Mesendoderm (in vitro differentiated cells): Measurements from ENCODE around the gene TBC1D1.

Experiments
- DNase-seq: peaks from one replicate; pipeline ENCODE4 v3.0.0; 2013
- H2AK5ac ChIP-seq: 2 replicates; pipeline ENCODE4 v1.6.1; 2013; ENCODE audit warnings: low read length, inconsistent platforms
- H2BK120ac ChIP-seq: 2 replicates; pipeline ENCODE4 v1.6.1; 2013; ENCODE audit warnings: low read depth, mild to moderate bottlenecking, low read length, moderate library complexity, mixed read lengths
- H2BK15ac ChIP-seq: replicated peaks from 2 replicates; pipeline ENCODE4 v1.6.1; 2013; ENCODE audit warnings: low read depth, mild to moderate bottlenecking, moderate library complexity
- H2BK5ac ChIP-seq: 2 replicates; pipeline ENCODE4 v1.6.1; 2013; ENCODE audit warnings: low read length, inconsistent platforms
- H3K18ac ChIP-seq: 2 replicates; pipeline ENCODE4 v1.6.1; 2013; ENCODE audit warnings: mild to moderate bottlenecking, low read length, mixed read lengths
- H3K23ac ChIP-seq: one replicate; pipeline ENCODE4 v1.6.1; 2013; ENCODE audit warnings: low read length
- H3K27ac ChIP-seq: 2 replicates; pipeline ENCODE4 v1.5.1; 2013; ENCODE audit warnings: low read depth, mild to moderate bottlenecking, inconsistent platforms, low read length, moderate library complexity
- H3K27me3 ChIP-seq: 2 replicates; pipeline ENCODE4 v1.6.1; 2013; ENCODE audit warnings: low read length, control low read depth, mild to moderate bottlenecking, inconsistent platforms; ENCODE audit not compliant: insufficient read depth, poor library complexity
- H3K36me3 ChIP-seq: 2 replicates; pipeline ENCODE4 v1.6.1; 2013; ENCODE audit warnings: low read length, inconsistent platforms; ENCODE audit not compliant: control insufficient read depth, insufficient read depth
- H3K4ac ChIP-seq: one replicate; pipeline ENCODE4 v1.6.1; 2013; ENCODE audit warnings: low read depth, mild to moderate bottlenecking, low read length, moderate library complexity
- H3K4me1 ChIP-seq: 2 replicates; pipeline ENCODE4 v1.6.1; 2013; ENCODE audit warnings: low read depth, low read length, inconsistent platforms; ENCODE audit not compliant: control insufficient read depth
- H3K4me2 ChIP-seq: 2 replicates; pipeline ENCODE4 v1.6.1; 2013; ENCODE audit warnings: low read length
- H3K4me3 ChIP-seq: 2 replicates; pipeline ENCODE4 v1.5.1; 2013; ENCODE audit warnings: mild to moderate bottlenecking, low read length
- H3K56ac ChIP-seq: one replicate; pipeline ENCODE4 v1.6.1; 2013; ENCODE audit warnings: low read length
- H3K79me1 ChIP-seq: 2 replicates; pipeline ENCODE4 v1.6.1; 2013; ENCODE audit warnings: low read length, inconsistent platforms
- H3K79me2 ChIP-seq: 2 replicates; pipeline ENCODE4 v1.6.1; 2013; ENCODE audit warnings: mild to moderate bottlenecking, low read length; ENCODE audit not compliant: control insufficient read depth, insufficient read depth
- H3K9ac ChIP-seq: 2 replicates; pipeline ENCODE4 v1.6.1; 2013; ENCODE audit warnings: low read length, inconsistent platforms
- H4K5ac ChIP-seq: one replicate; pipeline ENCODE4 v1.6.1; 2013; ENCODE audit warnings: low read length
- H4K8ac ChIP-seq: one replicate; pipeline ENCODE4 v1.6.1; 2013; ENCODE audit warnings: low read depth, mild to moderate bottlenecking, control low read depth, low read length, moderate library complexity
- WGBS: extraction: QIAGEN DNeasy Blood & Tissue Kit; methylation state at CpG from one replicate; pipeline ENCODE4 v1.1.7; 2013; ENCODE audit warnings: low lambda C conversion rate, missing lambda C conversion rate; ENCODE audit not compliant: insufficient coverage; ENCODE audit errors: extremely low coverage; 5-methylcytosine and 5-hydroxymethylcytosine counted together

Gene TBC1D1

DNA sequence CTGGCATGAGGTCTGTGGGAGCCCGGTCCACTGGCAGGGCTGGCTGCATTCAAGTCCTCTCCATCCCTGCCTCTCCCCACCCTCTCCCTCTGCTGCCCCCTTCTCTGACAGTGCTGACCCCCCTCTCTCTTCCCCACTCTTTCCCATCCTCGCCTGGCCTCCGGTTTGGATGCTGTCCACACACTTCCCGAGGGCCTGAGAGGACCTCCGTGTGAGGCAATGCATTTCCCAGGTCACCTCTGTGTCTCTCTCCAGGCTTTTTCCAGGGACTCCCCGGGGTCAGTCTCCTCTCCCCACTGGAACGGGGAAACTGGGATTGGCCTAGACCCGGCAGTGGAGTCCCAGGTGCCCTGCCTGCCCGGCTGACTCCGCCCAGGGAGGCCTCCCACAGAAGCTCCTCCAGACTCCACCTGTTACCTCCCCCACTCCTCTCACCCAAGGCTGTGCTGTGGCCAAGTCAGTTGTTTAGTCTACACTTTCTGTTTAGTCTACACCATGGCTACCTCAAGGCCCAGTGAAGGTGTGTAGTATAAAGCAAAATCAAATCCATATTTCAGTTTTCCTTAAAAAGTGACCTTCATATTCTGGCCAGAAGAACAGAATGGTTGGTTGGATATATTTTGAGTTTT, 216.1 kb downstream of the TBC1D1 start:
- H3K27ac ChIP-seq, result no peak overlapping the region
- no peaks in the 10 kb centered on the region for H3K79me2 ChIP-seq
- no peak overlapping the region for H3K18ac ChIP-seq
- H4K8ac ChIP-seq, result no peak overlapping the region
- H2AK5ac ChIP-seq, result no peak overlapping the region
- DNase-seq, result no peak
- no peak overlapping the region for H2BK15ac ChIP-seq
- no peak overlapping the region for H4K5ac ChIP-seq
- H3K4me3 ChIP-seq, result no peak overlapping the region
- H3K56ac ChIP-seq, result no peak overlapping the region
- no peaks in the 10 kb centered on the region for H3K36me3 ChIP-seq
- H3K4me2 ChIP-seq, result no peak overlapping the region
- H3K27me3 ChIP-seq, result no peaks in the 10 kb centered on the region
- H3K4me1 ChIP-seq, result no peaks in the 10 kb centered on the region
- no peak overlapping the region for H2BK5ac ChIP-seq
- H3K9ac ChIP-seq, result no peak overlapping the region
- H3K23ac ChIP-seq, result no peak overlapping the region
- no peak overlapping the region for H3K4ac ChIP-seq
- no peak overlapping the region for H2BK120ac ChIP-seq
- WGBS, result no CpG with 5 or more reads among the region's 10 CpGs
- H3K79me1 ChIP-seq, result no peaks in the 10 kb centered on the region

DNA sequence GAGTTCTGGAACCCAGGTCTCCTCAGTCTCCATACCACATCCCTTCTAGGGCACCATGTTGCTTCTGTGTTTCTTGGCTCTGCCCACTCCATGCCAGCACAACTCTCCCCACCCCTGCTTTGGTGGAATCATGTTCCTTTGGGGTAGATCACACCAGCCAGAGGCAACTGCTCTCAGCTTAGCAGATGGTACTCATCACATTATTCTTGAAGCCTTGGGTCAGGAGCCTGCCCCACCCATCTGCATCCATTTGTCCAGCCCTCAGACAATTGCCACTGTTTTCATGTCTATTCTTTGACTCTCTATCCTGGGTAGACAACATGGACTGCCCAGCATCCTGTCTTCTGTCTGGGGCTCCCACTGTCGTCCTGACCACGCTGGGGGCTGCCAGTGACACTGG, 216.9 kb downstream of the TBC1D1 start:
- H3K4ac ChIP-seq, result no peak overlapping the region
- H2BK15ac ChIP-seq, result no peak overlapping the region
- no peak for DNase-seq
- H3K9ac ChIP-seq, result no peak overlapping the region
- H3K36me3 ChIP-seq, result no peaks in the 10 kb centered on the region
- H3K18ac ChIP-seq, result no peak overlapping the region
- no peaks in the 10 kb centered on the region for H3K79me2 ChIP-seq
- H2BK5ac ChIP-seq, result no peak overlapping the region
- H2AK5ac ChIP-seq, result no peak overlapping the region
- H3K23ac ChIP-seq, result no peak overlapping the region
- no peak overlapping the region for H3K27ac ChIP-seq
- no peak overlapping the region for H4K5ac ChIP-seq
- no CpG with 5 or more reads among the region's 2 CpGs for WGBS
- H3K79me1 ChIP-seq, result no peaks in the 10 kb centered on the region
- H4K8ac ChIP-seq, result no peak overlapping the region
- H3K56ac ChIP-seq, result no peak overlapping the region
- no peak overlapping the region for H3K4me3 ChIP-seq
- H3K4me1 ChIP-seq, result no peaks in the 10 kb centered on the region
- H3K4me2 ChIP-seq, result no peak overlapping the region
- no peak overlapping the region for H2BK120ac ChIP-seq
- H3K27me3 ChIP-seq, result no peaks in the 10 kb centered on the region

DNA sequence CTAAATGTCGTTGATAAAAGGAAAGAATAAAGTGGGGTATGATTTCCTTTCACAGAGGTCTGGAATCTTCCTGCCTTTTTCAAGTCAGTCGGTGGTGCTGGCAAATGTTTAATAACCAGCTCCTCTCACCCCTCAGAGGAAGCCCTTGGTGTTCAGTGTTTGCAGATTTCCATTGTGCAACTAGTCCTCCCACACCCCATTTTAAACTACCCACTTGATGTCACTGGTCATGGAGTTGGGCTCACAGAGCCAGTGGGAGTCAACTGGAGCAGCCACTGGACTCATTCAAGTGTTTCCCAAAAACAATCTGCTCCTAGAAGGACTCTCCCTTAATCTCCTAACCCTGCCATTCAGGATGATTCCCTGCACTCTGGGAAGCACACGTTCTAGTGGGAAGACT, 218.5 kb downstream of the TBC1D1 start:
- H3K18ac ChIP-seq, result no peak overlapping the region
- no peak overlapping the region for H3K56ac ChIP-seq
- H4K5ac ChIP-seq, result no peak overlapping the region
- H3K27ac ChIP-seq, result no peak overlapping the region
- no peak overlapping the region for H4K8ac ChIP-seq
- H2AK5ac ChIP-seq, result no peak overlapping the region
- H3K79me1 ChIP-seq, result no peaks in the 10 kb centered on the region
- DNase-seq, result no peak
- H3K36me3 ChIP-seq, result no peaks in the 10 kb centered on the region
- no peak overlapping the region for H3K4me2 ChIP-seq
- no CpG with 5 or more reads among the region's 3 CpGs for WGBS
- H3K27me3 ChIP-seq, result no peaks in the 10 kb centered on the region
- H3K4me1 ChIP-seq, result no peaks in the 10 kb centered on the region
- H3K9ac ChIP-seq, result no peak overlapping the region
- no peak overlapping the region for H3K4ac ChIP-seq
- H3K4me3 ChIP-seq, result no peak overlapping the region
- no peaks in the 10 kb centered on the region for H3K79me2 ChIP-seq
- H3K23ac ChIP-seq, result no peak overlapping the region
- no peak overlapping the region for H2BK5ac ChIP-seq
- H2BK120ac ChIP-seq, result no peak overlapping the region
- no peak overlapping the region for H2BK15ac ChIP-seq

- H3K27ac ChIP-seq, result no peak overlapping the region
- WGBS, result no CpG with 5 or more reads among the region's 6 CpGs
Measured at GRCh38 chr4:38109896-38110295, 219.0 kb downstream of the TBC1D1 start.

DNA sequence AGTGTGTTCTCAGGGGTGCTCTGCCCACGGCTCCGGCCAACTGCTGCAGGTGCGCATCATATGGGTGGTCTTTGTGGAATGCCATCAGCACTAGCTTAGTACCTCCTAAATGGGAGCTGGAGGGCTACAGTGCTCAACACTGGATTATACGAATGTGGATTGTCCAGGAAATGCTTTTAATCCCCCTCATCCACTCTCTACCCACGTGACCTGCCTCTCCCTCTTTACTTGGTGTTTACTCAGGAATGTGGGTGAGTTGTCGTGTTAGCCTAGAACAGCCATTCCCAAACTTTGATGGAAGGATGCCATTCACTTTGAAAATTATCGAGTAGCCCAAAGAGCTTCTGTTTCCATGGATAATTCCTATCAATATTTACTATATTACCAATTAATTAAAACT, 220.1 kb downstream of the TBC1D1 start:
- Histone ChIP-seq H3K27me3 (no peaks in the 10 kb centered on the region), H3K4ac (no peak overlapping the region), H3K4me3 (no peak overlapping the region), H3K79me1 (no peaks in the 10 kb centered on the region), H2AK5ac (no peak overlapping the region), H3K79me2 (no peaks in the 10 kb centered on the region), H3K4me1 (no peaks in the 10 kb centered on the region), H3K18ac (no peak overlapping the region), H3K56ac (no peak overlapping the region), H3K9ac (no peak overlapping the region), H2BK15ac (no peak overlapping the region), H3K23ac (no peak overlapping the region), H3K4me2 (no peak overlapping the region), H2BK5ac (no peak overlapping the region), H3K36me3 (no peaks in the 10 kb centered on the region), H4K8ac (no peak overlapping the region), H3K27ac (no peak overlapping the region), H2BK120ac (no peak overlapping the region), H4K5ac (no peak overlapping the region)
- DNase-seq, result no peak
- WGBS, result no CpG with 5 or more reads among the region's 7 CpGs

More at GRCh38 chr4:38109896-38110295, 219.0 kb downstream of the TBC1D1 start:
- no peak overlapping the region for H2BK5ac ChIP-seq
- no peak overlapping the region for H2AK5ac ChIP-seq
- DNase-seq, result no peak
- no peak overlapping the region for H2BK120ac ChIP-seq
- H4K5ac ChIP-seq, result no peak overlapping the region
- H3K4me2 ChIP-seq, result no peak overlapping the region
- H3K79me2 ChIP-seq, result no peaks in the 10 kb centered on the region
- no peaks in the 10 kb centered on the region for H3K27me3 ChIP-seq
- no peak overlapping the region for H3K23ac ChIP-seq
- H3K36me3 ChIP-seq, result no peaks in the 10 kb centered on the region
- H3K18ac ChIP-seq, result no peak overlapping the region
- H2BK15ac ChIP-seq, result no peak overlapping the region
- H3K4ac ChIP-seq, result no peak overlapping the region
- H3K56ac ChIP-seq, result no peak overlapping the region
- H3K4me3 ChIP-seq, result no peak overlapping the region
- no peak overlapping the region for H3K9ac ChIP-seq
- no peaks in the 10 kb centered on the region for H3K4me1 ChIP-seq
- H3K79me1 ChIP-seq, result no peaks in the 10 kb centered on the region
- no peak overlapping the region for H4K8ac ChIP-seq

GRCh38 chr4:38111717-38112116, 220.8 kb downstream of the TBC1D1 start:
- Histone ChIP-seq H4K8ac (no peak overlapping the region), H2BK120ac (no peak overlapping the region), H4K5ac (no peak overlapping the region), H3K4me3 (no peak overlapping the region), H3K79me2 (no peaks in the 10 kb centered on the region), H2BK5ac (no peak overlapping the region), H3K79me1 (no peaks in the 10 kb centered on the region), H3K27me3 (no peaks in the 10 kb centered on the region), H3K18ac (no peak overlapping the region), H2AK5ac (no peak overlapping the region), H3K56ac (no peak overlapping the region), H3K4me1 (no peaks in the 10 kb centered on the region), H2BK15ac (no peak overlapping the region), H3K4me2 (no peak overlapping the region), H3K4ac (no peak overlapping the region), H3K23ac (no peak overlapping the region), H3K36me3 (no peaks in the 10 kb centered on the region), H3K27ac (no peak overlapping the region), H3K9ac (no peak overlapping the region)
- DNase-seq, result no peak
- no CpG with 5 or more reads among the region's 4 CpGs for WGBS
